GM12874 (cell line): ENCODE measurements around the gene TRIM40.

ENCODE experiments used
- TF ChIP-seq, protein P1 (sequence below): IDR thresholded peaks from 2 replicates; pipeline ENCODE4 v1.5.1; 2011; ENCODE audit warnings: low read depth, mild to moderate bottlenecking, control low read depth, low read length, moderate library complexity; ENCODE audit not compliant: insufficient read depth

TRIM40 gene

DNA sequence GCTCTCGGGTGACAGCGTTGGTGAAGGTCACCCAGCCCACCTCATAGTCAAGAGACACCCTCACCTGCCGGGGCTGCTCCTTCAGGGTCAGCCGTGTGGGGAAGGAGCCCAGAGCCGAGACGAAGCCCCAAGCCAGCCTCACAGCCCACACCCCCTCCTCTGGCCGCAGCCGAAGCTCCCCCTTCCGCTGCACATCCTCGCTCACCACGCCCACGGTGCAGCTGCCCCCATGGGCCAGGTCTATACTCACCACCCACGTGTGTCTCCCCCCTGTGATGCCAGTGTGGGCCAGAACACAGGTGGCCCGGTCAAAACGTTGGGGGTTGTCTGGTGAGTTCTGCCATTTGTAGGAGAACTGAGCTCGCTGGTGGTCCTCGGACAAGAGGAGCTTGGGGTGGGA lies 18.1 kb downstream of the TRIM40 start:
- TF ChIP-seq, protein P1, sequence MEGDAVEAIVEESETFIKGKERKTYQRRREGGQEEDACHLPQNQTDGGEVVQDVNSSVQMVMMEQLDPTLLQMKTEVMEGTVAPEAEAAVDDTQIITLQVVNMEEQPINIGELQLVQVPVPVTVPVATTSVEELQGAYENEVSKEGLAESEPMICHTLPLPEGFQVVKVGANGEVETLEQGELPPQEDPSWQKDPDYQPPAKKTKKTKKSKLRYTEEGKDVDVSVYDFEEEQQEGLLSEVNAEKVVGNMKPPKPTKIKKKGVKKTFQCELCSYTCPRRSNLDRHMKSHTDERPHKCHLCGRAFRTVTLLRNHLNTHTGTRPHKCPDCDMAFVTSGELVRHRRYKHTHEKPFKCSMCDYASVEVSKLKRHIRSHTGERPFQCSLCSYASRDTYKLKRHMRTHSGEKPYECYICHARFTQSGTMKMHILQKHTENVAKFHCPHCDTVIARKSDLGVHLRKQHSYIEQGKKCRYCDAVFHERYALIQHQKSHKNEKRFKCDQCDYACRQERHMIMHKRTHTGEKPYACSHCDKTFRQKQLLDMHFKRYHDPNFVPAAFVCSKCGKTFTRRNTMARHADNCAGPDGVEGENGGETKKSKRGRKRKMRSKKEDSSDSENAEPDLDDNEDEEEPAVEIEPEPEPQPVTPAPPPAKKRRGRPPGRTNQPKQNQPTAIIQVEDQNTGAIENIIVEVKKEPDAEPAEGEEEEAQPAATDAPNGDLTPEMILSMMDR: no peak

DNA sequence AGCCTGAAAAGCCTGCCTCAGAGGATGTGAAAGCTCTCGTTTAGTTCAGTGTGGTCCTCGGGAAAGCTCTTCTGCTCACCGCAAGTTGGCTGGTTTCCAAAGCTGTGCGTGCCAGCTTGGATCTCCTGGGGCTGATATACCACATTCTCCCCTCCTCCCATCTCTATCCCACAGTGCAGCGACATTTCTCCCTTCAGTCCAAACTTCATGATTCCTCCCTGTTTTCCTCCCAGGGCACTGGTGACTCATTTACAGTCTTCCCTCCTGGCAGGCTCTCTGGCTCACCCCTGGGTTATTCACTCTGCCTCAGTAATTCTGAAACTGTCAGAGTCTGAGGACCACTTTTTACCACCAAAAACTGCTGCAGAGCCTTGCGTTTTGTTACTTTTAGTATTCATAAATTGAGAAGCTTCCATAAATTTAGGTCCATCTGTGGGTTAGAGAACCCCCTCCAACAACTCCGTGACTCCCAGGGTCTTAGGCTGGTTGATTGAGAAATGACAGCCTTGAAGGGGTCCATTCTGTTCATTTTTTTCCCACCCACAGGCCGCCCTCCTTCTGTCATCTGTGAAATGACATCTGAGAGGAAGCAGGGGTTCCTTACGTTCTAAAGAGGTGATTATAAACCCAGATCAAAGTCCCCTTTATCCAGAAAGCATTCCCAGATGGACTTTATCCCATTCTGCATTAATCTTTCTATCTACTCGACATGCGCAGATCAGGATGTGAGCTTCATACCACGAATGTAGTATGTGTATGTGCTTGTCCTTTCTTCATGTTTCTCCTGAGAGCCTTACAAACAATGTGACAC lies 19.0 kb downstream of the TRIM40 start:
- TF ChIP-seq, protein P1: no peak

DNA sequence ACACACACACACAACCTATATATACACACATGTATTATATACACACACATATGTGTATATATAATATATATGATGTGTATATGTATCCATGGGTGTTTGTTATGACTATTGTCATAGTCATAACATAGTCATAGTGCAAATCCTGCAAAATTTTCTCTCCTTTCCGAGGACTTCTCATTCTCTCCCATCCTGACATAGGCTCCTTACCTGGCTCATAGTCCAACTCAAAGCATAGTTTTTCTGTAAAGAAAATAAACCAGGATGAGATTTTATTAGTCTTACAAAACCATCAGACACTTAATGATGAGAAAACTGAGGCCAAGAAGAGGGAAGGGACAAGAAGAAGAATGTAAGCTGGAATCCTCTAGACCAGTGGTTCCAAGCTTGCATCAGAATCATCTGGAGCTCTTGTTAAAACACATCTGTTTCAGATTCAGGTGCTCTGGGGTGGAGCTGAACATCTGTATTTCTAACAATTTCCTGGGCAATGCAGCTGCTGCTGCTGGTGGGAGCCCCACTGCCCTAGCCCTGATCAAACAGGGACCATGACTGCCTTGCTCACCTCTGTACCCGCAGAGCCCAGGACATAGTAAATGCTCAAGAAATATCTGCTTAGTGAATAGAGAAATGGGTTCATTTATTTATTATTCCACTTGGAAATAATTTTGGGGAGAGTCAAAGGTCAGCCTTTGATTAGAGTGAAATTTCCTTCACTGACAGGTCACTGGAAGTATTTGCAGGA lies 19.8 kb downstream of the TRIM40 start:
- TF ChIP-seq, protein P1: no peak

DNA sequence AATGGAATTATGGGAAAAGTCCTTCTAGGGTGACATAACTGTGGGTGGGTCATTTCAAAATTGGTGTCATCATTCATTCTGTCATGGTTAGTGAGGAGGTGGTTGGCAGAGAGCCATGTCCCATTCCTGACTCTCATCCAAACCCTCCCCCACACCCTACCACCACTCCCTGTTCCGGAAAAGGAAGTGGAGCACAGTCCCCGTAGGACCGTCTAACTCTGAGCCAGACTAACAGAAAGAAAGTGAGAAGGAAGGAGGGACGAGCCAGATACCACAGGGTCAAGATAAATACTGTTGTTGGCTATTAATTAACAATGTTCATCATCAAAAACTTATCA lies 20.3 kb downstream of the TRIM40 start:
- TF ChIP-seq, protein P1: no peak

DNA sequence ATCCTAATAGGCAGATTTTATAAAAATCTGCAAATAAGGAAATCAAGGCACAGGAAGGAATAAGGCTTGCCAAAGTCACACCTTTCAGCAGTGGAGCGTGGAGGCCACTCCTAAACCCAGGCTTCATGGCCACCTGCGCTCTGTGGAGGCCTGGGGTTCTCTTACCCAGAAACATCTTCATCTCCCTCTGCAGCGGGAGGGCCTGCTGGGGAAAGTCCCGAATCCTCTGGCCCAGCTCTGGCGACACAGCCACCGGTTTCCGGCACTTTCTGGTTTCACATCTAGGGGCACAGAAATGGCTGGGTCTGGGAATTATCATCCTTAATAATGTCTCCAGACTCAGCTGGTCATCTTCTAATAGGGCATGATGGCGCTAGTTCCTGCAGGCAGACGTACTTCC lies 20.8 kb downstream of the TRIM40 start:
- TF ChIP-seq, protein P1: no peak

DNA sequence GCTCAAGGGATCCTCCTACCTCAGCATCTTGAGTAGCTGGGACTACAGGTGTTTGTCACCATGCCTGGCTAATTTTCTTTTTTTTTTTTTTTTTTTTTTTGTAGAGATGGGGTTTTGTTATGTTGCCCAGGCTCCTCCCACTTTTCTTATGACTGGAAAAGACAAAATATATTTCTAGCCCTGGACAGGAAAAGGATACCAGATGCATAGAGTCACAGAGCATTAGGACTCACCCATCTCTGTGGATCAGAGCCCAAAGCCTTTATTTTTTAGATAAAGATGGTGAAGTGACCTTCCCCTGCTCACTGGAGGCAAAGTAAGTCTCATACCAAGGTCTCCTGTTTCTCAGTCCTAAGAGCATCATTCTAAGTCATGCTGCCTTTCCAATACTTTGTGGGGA lies 21.6 kb downstream of the TRIM40 start:
- TF ChIP-seq, protein P1: no peak

DNA sequence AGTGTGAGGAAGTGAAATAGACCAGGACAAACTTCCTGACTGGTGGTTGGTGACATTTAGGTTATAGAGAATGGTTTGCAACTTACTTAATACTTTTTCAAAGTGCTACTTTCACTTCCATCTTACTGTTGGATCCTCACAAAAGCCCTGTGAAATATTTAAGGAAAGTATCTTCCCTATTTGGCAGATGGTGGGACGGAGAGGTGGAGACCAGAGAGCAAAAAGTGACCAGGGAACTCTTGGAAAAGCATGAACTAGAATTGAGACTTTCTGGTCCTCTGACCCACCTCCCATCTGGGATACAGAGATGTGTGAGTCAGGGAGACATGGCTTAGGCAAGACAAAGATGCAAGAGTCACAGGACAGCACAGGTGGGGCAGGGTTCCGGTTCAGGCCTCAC lies 22.1 kb downstream of the TRIM40 start:
- TF ChIP-seq, protein P1: no peak
